ENCODE data around the gene TMEM175. TPM values are rescaled to one million over a fixed set of nuclear protein-coding genes. Genes with fewer than 3 reads are reported as not detected.

TMEM175 gene
- total and polyA plus RNA-seq, 9 of the 15 experiments (the other 6 are each of a cell fraction or from before 2014, with no cell fraction given), result 0.13 to 30.9 (median 9.4) TPM

- no peak for TF ChIP-seq THAP7 (CRISPR knock-in tag; IDR thresholded peaks at IDR 0.05)
- TF ChIP-seq ZNF124 (CRISPR knock-in tag; IDR thresholded peaks at IDR 0.05), result no peak
- TF ChIP-seq, protein P1, sequence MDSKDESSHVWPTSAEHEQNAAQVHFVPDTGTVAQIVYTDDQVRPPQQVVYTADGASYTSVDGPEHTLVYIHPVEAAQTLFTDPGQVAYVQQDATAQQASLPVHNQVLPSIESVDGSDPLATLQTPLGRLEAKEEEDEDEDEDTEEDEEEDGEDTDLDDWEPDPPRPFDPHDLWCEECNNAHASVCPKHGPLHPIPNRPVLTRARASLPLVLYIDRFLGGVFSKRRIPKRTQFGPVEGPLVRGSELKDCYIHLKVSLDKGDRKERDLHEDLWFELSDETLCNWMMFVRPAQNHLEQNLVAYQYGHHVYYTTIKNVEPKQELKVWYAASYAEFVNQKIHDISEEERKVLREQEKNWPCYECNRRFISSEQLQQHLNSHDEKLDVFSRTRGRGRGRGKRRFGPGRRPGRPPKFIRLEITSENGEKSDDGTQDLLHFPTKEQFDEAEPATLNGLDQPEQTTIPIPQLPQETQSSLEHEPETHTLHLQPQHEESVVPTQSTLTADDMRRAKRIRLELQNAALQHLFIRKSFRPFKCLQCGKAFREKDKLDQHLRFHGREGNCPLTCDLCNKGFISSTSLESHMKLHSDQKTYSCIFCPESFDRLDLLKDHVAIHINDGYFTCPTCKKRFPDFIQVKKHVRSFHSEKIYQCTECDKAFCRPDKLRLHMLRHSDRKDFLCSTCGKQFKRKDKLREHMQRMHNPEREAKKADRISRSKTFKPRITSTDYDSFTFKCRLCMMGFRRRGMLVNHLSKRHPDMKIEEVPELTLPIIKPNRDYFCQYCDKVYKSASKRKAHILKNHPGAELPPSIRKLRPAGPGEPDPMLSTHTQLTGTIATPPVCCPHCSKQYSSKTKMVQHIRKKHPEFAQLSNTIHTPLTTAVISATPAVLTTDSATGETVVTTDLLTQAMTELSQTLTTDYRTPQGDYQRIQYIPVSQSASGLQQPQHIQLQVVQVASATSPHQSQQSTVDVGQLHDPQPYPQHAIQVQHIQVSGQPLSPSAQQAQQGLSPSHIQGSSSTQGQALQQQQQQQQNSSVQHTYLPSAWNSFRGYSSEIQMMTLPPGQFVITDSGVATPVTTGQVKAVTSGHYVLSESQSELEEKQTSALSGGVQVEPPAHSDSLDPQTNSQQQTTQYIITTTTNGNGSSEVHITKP (IDR thresholded peaks at IDR 0.05; ENCODE audit: partially characterized antibody), result peak; percentile 98
- peak in 2 of 3 experiments; percentile 23 to 49 for TF ChIP-seq YY1 (IDR thresholded peaks at IDR 0.05; ENCODE audit: borderline replicate concordance in 1 of 3, control insufficient read depth in 1 of 3, extremely low read depth in 1 of 3, insufficient read depth in 3 of 3, insufficient read length in 1 of 3, insufficient replicate concordance in 2 of 3, low read depth in 1 of 3, low read length in 2 of 3)
- TF ChIP-seq POLR2B (IDR thresholded peaks at IDR 0.05; ENCODE audit: low read depth, partially characterized antibody), result peak; percentile 38
- no peak for TF ChIP-seq RBM17 (IDR thresholded peaks at IDR 0.05; ENCODE audit: borderline replicate concordance, low read depth, low read length)
- peak; percentile 50; the same call in 1 of the 2 replicates for TF ChIP-seq GATAD2B (IDR thresholded peaks at IDR 0.05; ENCODE audit: borderline replicate concordance)
- no peak for TF ChIP-seq CCAR2 (IDR thresholded peaks at IDR 0.05; ENCODE audit: low read depth, low read length)
- TF ChIP-seq HMG20A (CRISPR knock-in tag; conservative IDR thresholded peaks at IDR 0.05), result no peak
- TF ChIP-seq L3MBTL2 (IDR thresholded peaks at IDR 0.05), result no peak
- 0 out of 2 replicates have a peak, but pooled peaks have one; percentile 32 for TF ChIP-seq ZNF41 (CRISPR knock-in tag; conservative IDR thresholded peaks at IDR 0.05)
- peak; percentile 58; the same call in 1 of the 2 replicates for TF ChIP-seq ZEB2 (IDR thresholded peaks at IDR 0.05)
- peak; percentile 62 for TF ChIP-seq POLR2G (IDR thresholded peaks at IDR 0.05; ENCODE audit: low read depth, low read length)
- TF ChIP-seq, protein P2, sequence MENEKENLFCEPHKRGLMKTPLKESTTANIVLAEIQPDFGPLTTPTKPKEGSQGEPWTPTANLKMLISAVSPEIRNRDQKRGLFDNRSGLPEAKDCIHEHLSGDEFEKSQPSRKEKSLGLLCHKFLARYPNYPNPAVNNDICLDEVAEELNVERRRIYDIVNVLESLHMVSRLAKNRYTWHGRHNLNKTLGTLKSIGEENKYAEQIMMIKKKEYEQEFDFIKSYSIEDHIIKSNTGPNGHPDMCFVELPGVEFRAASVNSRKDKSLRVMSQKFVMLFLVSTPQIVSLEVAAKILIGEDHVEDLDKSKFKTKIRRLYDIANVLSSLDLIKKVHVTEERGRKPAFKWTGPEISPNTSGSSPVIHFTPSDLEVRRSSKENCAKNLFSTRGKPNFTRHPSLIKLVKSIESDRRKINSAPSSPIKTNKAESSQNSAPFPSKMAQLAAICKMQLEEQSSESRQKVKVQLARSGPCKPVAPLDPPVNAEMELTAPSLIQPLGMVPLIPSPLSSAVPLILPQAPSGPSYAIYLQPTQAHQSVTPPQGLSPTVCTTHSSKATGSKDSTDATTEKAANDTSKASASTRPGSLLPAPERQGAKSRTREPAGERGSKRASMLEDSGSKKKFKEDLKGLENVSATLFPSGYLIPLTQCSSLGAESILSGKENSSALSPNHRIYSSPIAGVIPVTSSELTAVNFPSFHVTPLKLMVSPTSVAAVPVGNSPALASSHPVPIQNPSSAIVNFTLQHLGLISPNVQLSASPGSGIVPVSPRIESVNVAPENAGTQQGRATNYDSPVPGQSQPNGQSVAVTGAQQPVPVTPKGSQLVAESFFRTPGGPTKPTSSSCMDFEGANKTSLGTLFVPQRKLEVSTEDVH (IDR thresholded peaks at IDR 0.05; ENCODE audit: low read depth, partially characterized antibody), result no peak
- no peak for TF ChIP-seq XRCC3 (IDR thresholded peaks at IDR 0.05)
- TF ChIP-seq FOXM1 (IDR thresholded peaks at IDR 0.05; ENCODE audit: low read depth), result no peak
- TF ChIP-seq FOXM1 (CRISPR knock-in tag; IDR thresholded peaks at IDR 0.05; ENCODE audit: low read depth), result no peak
- no peak for TF ChIP-seq JUNB (CRISPR knock-in tag; conservative IDR thresholded peaks at IDR 0.05)
These were observed 64.1 kb downstream of the TMEM175 start (continued) for GRCh38 chr4:996030-996996.

All from K562 (cell line).